GM12891 (cell line): Measurements from ENCODE around the gene USP12.

Source experiments
- DNase-seq: peaks from one replicate; pipeline ENCODE4 v3.0.0; 2011; ENCODE audit warnings: low spot score; ENCODE audit not compliant: insufficient read length
- FAIRE-seq: peaks from 2 replicates; lab custom pipeline; 2011; peaks lifted over from hg19 to GRCh38; lab: Jason Lieb, UNC
- POLR2AphosphoS5 ChIP-seq: IDR thresholded peaks from 2 replicates; pipeline ENCODE4 v1.6.1; 2011; ENCODE audit warnings: low read depth, low read length, control low read depth
- POU2F2 ChIP-seq: IDR thresholded peaks from 2 replicates; pipeline ENCODE4 v1.6.1; 2011; ENCODE audit warnings: low read depth, mild to moderate bottlenecking, control low read depth, low read length, moderate library complexity
- SPI1 ChIP-seq: IDR thresholded peaks from 2 replicates; pipeline ENCODE4 v1.6.1; 2011; ENCODE audit warnings: low read depth, low read length, control low read depth
- TAF1 ChIP-seq: IDR thresholded peaks from 2 replicates; pipeline ENCODE4 v1.6.1; 2011; ENCODE audit warnings: low read depth, low read length, control low read depth

USP12 gene

GRCh38 chr13:27016875-27017274 lies 154.7 kb downstream of the USP12 start:
- FAIRE-seq (no peak), DNase-seq (no peak)
- TF ChIP-seq POU2F2 (no peak), POLR2AphosphoS5 (no peak), SPI1 (no peak), TAF1 (no peak)
